HepG2 (cell line): ENCODE results near the gene PIK3IP1. TPM values are rescaled to one million over a fixed set of nuclear protein-coding genes. Genes with fewer than 3 reads are reported as not detected.

Experiments
- ARID5B ChIP-seq: IDR thresholded peaks from 2 replicates; pipeline ENCODE4 v1.4.0; 2020; ENCODE audit warnings: mild to moderate bottlenecking, missing genetic modification reagents
- CC2D1A ChIP-seq: sonication (generic); formaldehyde crosslinking; IDR thresholded peaks from 2 replicates; pipeline ENCODE4 v1.8.1; 2023; ENCODE audit warnings: mild to moderate bottlenecking, missing genetic modification reagents
- DNMT3B ChIP-seq: conservative IDR thresholded peaks from 2 replicates; pipeline ENCODE4 v1.6.1; 2016; ENCODE audit warnings: missing biosample characterization, control low read depth
- EED ChIP-seq: sonication (generic); formaldehyde crosslinking; IDR thresholded peaks from 2 replicates; pipeline ENCODE4 v1.5.0; 2020; ENCODE audit warnings: mild to moderate bottlenecking, missing genetic modification reagents
- NCOA5 ChIP-seq: sonication (generic); formaldehyde crosslinking; IDR thresholded peaks from 2 replicates; pipeline ENCODE4 v1.4.0; 2020; ENCODE audit warnings: missing genetic modification reagents
- THAP11 ChIP-seq: IDR thresholded peaks from 2 replicates; pipeline ENCODE4 v1.6.1; 2016; ENCODE audit warnings: missing biosample characterization, missing genetic modification reagents
- ZBTB49 ChIP-seq: sonication (generic); formaldehyde crosslinking; IDR thresholded peaks from 2 replicates; pipeline ENCODE4 v1.4.0; 2020; ENCODE audit warnings: missing genetic modification reagents, borderline replicate concordance
- ZNF280B ChIP-seq: sonication (generic); formaldehyde crosslinking; IDR thresholded peaks from 2 replicates; pipeline ENCODE4 v1.5.0; 2020; ENCODE audit warnings: missing genetic modification reagents, mild to moderate bottlenecking, borderline replicate concordance
- ZNF292 ChIP-seq: sonication (generic); formaldehyde crosslinking; IDR thresholded peaks from 2 replicates; pipeline ENCODE4 v1.8.1; 2022; ENCODE audit warnings: mild to moderate bottlenecking, low read depth, missing genetic modification reagents, borderline replicate concordance
- ZNF552 ChIP-seq: sonication (generic); formaldehyde crosslinking; IDR thresholded peaks from 2 replicates; pipeline ENCODE4 v1.9.0; 2022; ENCODE audit warnings: missing genetic modification reagents, mild to moderate bottlenecking, borderline replicate concordance
- ZNF713 ChIP-seq: sonication (generic); formaldehyde crosslinking; IDR thresholded peaks from 2 replicates; pipeline ENCODE4 v1.4.0; 2020; ENCODE audit warnings: mild to moderate bottlenecking, missing genetic modification reagents
- ZNF788 ChIP-seq: sonication (generic); formaldehyde crosslinking; IDR thresholded peaks from 2 replicates; pipeline ENCODE4 v1.5.0; 2020; ENCODE audit warnings: mild to moderate bottlenecking, missing genetic modification reagents, borderline replicate concordance
- polyA plus RNA-seq, 8 experiments: library from polyadenylated mRNA; depleted of rRNA in 3 of 8; stranded (reverse) in 7 of 8; unstranded in 1 of 8; fragments of >200 nt; fragmentation: Illumina TruSeq in 4 of 8; extraction: Trizol in 4 of 8; gene quantifications; 2 replicates each; pipeline versions ENCODE4 v1.2.1 to v1.2.3, GENCODE V29; 2011 to 2016; ENCODE audit warnings: low read depth in 4 of 8, missing spikeins in 1 of 8, mixed read lengths in 1 of 8; ENCODE audit not compliant: insufficient read depth in 1 of 8
- total RNA-seq, 5 experiments: library from RNA; depleted of rRNA; stranded (reverse); fragments of >200 nt; fragmentation: Illumina TruSeq; extraction: Trizol; gene quantifications; 2 replicates each; pipeline ENCODE4 v1.2.3, GENCODE V29; 2016; ENCODE audit warnings: low read depth in 1 of 5
- TF ChIP-seq, protein P1 (sequence below): sonication (generic); formaldehyde crosslinking; IDR thresholded peaks from 2 replicates; pipeline ENCODE4 v1.4.0; 2020; ENCODE audit warnings: missing genetic modification reagents, borderline replicate concordance

PIK3IP1 gene
- total and polyA plus RNA-seq, 2 of the 13 experiments (the other 11 are each of a cell fraction or from before 2014, with no cell fraction given), result 1.3 to 2.5 TPM

- TF ChIP-seq ZBTB49 (no peak), ZNF713 (no peak), ZNF552 (CRISPR knock-in tag) (no peak), DNMT3B (CRISPR knock-in tag) (no peak), THAP11 (CRISPR knock-in tag) (peak; percentile 20; the same call in 1 of the 2 replicates), NCOA5 (no peak), EED (CRISPR knock-in tag) (no peak), ARID5B (peak; percentile 37; the same call in 1 of the 2 replicates), CC2D1A (CRISPR knock-in tag) (no peak), ZNF280B (CRISPR knock-in tag) (no peak), ZNF292 (CRISPR knock-in tag) (peak; percentile 92; the same call in 1 of the 2 replicates), ZNF788 (CRISPR knock-in tag) (no peak)
- TF ChIP-seq, protein P1, sequence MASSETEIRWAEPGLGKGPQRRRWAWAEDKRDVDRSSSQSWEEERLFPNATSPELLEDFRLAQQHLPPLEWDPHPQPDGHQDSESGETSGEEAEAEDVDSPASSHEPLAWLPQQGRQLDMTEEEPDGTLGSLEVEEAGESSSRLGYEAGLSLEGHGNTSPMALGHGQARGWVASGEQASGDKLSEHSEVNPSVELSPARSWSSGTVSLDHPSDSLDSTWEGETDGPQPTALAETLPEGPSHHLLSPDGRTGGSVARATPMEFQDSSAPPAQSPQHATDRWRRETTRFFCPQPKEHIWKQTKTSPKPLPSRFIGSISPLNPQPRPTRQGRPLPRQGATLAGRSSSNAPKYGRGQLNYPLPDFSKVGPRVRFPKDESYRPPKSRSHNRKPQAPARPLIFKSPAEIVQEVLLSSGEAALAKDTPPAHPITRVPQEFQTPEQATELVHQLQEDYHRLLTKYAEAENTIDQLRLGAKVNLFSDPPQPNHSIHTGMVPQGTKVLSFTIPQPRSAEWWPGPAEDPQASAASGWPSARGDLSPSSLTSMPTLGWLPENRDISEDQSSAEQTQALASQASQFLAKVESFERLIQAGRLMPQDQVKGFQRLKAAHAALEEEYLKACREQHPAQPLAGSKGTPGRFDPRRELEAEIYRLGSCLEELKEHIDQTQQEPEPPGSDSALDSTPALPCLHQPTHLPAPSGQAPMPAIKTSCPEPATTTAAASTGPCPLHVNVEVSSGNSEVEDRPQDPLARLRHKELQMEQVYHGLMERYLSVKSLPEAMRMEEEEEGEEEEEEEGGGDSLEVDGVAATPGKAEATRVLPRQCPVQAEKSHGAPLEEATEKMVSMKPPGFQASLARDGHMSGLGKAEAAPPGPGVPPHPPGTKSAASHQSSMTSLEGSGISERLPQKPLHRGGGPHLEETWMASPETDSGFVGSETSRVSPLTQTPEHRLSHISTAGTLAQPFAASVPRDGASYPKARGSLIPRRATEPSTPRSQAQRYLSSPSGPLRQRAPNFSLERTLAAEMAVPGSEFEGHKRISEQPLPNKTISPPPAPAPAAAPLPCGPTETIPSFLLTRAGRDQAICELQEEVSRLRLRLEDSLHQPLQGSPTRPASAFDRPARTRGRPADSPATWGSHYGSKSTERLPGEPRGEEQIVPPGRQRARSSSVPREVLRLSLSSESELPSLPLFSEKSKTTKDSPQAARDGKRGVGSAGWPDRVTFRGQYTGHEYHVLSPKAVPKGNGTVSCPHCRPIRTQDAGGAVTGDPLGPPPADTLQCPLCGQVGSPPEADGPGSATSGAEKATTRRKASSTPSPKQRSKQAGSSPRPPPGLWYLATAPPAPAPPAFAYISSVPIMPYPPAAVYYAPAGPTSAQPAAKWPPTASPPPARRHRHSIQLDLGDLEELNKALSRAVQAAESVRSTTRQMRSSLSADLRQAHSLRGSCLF (CRISPR knock-in tag), result no peak
These were observed at the start of gene PIK3IP1 (continued) for GRCh38 chr22:31292236-31292989.
